HG03439 (cell line): ENCODE data around the gene TBC1D25.
A peak's percentile ranks its signal among the peaks of the same experiment; 100 is the strongest.
"Not testable (repeated sequence)": the region's sequence is repeated elsewhere in the genome, so short reads cannot be mapped to it uniquely, and the experiment has no call there.

ENCODE experiments used
- ATAC-seq: cut with Tn5 transposase; IDR thresholded peaks from one replicate; pipeline ENCODE4 v1.9.1; 2021; ENCODE audit warnings: mild to moderate bottlenecking, moderate library complexity; ENCODE audit not compliant: unreplicated experiment

TBC1D25 gene

GRCh38 chrX:48555731-48556325 lies 16.3 kb downstream of the TBC1D25 start:
- ATAC-seq, result not testable (repeated sequence)

- ATAC-seq, result no peak
These were observed 18.8 kb downstream of the TBC1D25 start for GRCh38 chrX:48558271-48558670.

GRCh38 chrX:48559636-48560035 lies 20.1 kb downstream of the TBC1D25 start:
- no peak for ATAC-seq

- no peak for ATAC-seq
These were observed 20.5 kb downstream of the TBC1D25 start for GRCh38 chrX:48560056-48560455.

- ATAC-seq, result no peak
These were observed 21.2 kb downstream of the TBC1D25 start for GRCh38 chrX:48560681-48561080.

GRCh38 chrX:48569958-48570357 lies 30.4 kb downstream of the TBC1D25 start:
- no peak for ATAC-seq

GRCh38 chrX:48573690-48574269 lies 34.3 kb downstream of the TBC1D25 start:
- ATAC-seq, result peak; percentile 9

GRCh38 chrX:48574270-48575266 lies 35.1 kb downstream of the TBC1D25 start, which contains the start of gene RBM3:
TSS of gene RBM3 (plus strand) at chrX:48574484. CDS start at chrX:48575181, 697 bp downstream.
- ATAC-seq, result peak; percentile 86

- ATAC-seq, result no peak
These were observed 36.1 kb downstream of the TBC1D25 start for GRCh38 chrX:48575642-48576041.

GRCh38 chrX:48576108-48576507 lies 36.6 kb downstream of the TBC1D25 start:
- no peak for ATAC-seq

GRCh38 chrX:48578661-48579128 lies 39.2 kb downstream of the TBC1D25 start:
- no peak for ATAC-seq

- ATAC-seq, result no peak
These were observed 39.7 kb downstream of the TBC1D25 start for GRCh38 chrX:48579259-48579658.

- ATAC-seq, result no peak
These were observed 41.1 kb downstream of the TBC1D25 start for GRCh38 chrX:48580662-48581061.

- no peak for ATAC-seq
These were observed 45.2 kb downstream of the TBC1D25 start for GRCh38 chrX:48584698-48585097.

- no peak for ATAC-seq
These were observed 50.1 kb downstream of the TBC1D25 start for GRCh38 chrX:48589482-48590162.

- ATAC-seq, result no peak
These were observed 50.9 kb downstream of the TBC1D25 start for GRCh38 chrX:48590203-48591103.

GRCh38 chrX:48591255-48591791 lies 51.8 kb downstream of the TBC1D25 start:
- no peak for ATAC-seq

- ATAC-seq, result no peak
These were observed 53.5 kb downstream of the TBC1D25 start for GRCh38 chrX:48592971-48593370.

- no peak for ATAC-seq
These were observed 56.4 kb downstream of the TBC1D25 start for GRCh38 chrX:48595929-48596328.
